NCI-H2227 treated with DMSO at 0.1 percent for 48 hours (cell line): ENCODE results near the gene IRS1.

Experiments
- DNase-seq: peaks from one replicate; lab custom pipeline; 2025; lab: John Stamatoyannopoulos, UW

Gene IRS1

DNA sequence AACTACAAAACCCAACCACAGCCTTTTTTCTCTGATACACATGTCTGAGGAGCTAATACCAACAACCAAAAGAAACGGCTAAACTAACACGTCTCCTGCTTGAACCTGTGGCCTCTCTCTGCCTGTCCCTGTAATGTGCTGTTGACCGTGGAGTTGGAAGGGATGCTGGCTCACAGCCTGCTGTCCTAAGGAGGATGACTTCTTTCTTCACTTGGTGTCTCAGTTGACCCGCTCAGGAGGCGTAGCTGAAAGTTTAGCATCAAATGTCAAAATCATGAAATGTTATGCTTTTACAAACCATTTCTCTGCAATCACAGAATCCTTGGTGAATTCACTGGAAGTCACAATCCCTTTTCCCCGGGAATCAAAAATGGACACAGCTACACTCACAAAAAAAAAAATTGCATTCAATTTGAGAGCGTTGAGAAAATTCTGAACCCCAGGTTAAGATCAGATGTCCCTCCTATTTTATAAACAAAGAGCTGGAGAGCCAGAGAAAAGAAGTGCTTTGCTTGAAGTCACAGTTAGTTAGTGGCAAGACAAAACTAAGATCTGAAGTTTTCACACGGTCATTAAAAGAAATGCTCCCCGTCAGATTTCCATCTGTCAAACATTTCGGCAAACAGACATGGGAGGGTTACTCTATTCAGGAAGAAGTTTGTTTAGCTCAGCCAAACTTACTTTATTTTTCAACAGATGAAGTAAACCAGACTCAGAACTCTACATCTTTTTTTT lies 74.3 kb downstream of the IRS1 start:
- DNase-seq: no peak

DNA sequence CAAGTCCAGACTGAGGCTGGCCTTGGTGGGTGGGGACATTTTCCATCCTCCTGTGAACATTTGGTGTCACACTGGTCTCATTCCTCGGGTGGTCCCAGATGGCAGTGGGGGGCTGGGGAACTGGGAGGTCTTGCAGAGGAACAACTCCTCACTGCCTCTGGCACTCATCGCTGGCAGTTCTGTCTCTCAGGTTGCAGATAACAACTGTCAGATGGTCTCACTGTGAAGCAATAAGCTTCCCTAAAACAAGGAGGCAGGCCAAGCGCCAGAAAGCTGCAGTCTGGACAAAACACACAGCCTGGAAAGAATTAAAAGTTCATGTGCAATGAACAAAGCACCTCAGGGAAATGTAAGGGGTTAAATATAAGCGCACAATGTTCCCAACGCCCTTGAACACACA lies 78.1 kb downstream of the IRS1 start:
- no peak for DNase-seq

GRCh38 chr2:226720948-226721347 lies 78.7 kb downstream of the IRS1 start:
- DNase-seq: no peak

DNA sequence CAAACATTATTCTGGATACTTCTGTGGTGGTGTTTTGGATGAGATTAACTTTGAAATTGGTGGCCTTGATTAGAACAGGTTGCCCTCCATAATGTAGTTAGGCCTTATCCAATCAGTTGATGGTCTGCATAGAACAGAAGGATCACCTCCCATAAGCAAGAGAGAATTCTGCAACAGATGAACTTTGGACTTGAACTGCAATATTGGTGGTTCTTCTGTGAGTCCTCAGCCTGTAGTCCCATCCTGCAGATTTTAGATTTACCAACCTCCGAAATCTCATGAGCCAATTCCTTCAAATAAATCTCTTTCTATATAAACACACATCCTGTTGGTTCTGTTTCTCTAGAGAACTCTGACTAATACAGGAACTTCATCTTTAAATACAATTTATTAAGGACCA lies 81.9 kb downstream of the IRS1 start:
- no peak for DNase-seq

DNA sequence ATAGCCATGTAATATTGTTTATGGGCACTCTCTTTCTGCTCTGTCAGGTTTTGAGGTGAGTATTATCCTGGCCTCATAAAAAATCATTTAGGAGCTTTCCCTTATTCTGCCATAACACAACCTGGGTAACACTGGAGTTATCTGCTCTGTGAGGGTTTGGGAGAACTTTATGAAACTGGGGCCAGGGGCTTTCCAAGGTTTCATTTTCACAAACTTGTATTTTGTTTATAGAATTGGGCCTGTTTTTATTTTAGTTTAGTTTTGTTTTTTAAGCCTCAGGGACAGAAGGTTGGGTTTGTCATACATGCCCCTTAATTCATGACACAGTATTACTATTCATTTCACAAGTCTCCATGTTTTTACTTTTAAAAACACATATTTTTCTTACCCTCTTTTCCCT lies 83.5 kb downstream of the IRS1 start:
- DNase-seq: no peak

DNA sequence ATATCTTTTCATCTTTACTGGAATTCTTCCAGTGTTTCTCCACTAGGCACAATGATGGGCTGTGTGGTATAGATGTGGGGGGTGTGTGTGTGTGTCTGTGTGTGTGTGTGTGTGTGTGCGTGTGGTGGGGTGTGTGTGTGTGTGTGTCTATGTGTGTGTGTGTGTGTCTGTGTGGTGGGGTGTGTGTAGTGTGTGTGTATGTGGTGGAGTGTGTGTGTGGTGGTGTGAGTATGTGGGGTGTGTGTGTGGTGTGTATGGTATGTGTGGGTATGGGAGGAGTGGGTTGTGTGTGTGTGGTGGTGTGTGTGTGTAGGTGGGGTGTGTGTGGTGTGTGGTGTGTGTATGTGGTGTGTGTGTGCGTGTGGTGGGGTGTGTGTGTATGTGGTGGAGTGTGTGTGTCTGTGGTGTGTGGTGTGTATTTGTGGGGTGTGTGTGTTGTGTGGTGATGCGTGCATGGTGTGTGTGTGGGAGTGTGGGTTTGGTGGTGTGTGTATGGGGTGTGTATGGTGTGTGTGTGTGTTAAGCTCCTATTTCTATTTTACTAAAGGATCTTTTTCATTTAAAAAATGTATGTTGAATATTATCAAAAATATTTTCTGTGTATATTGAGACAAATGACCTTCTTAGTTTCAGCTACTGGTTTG lies 84.2 kb downstream of the IRS1 start:
- no peak for DNase-seq

- DNase-seq: no peak
These were observed 86.7 kb downstream of the IRS1 start for GRCh38 chr2:226712941-226713340.

DNA sequence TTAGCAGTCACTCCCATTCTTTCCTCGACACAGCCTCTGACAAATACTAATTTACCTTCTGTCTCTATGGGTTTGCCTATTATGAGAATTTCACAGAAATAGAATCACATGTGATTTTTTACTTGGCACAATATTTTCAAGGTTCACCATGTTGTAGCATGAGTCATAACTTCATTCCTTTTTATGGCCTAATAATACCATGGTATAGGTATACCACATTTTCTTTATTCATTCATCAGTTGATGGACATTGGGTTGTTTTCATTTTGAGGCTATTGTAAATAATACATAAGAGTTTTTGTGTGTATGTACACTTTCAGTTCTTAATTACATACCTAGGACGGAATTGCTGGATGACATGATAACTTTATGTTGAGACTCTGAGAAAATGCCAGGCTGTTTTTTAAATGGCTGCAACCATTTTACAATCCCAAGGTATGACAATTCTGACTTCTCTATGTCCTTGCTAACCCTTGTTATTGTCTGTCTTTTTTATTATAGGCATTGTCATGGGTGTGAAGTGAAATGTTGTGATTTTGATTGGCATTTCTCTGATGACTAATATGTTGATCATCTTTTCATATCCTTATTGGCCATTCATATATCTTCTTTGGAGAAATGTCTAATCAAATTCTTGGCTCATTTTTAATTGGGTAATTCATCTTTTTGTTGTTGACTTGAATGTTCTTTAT lies 87.9 kb downstream of the IRS1 start:
- DNase-seq: no peak

DNA sequence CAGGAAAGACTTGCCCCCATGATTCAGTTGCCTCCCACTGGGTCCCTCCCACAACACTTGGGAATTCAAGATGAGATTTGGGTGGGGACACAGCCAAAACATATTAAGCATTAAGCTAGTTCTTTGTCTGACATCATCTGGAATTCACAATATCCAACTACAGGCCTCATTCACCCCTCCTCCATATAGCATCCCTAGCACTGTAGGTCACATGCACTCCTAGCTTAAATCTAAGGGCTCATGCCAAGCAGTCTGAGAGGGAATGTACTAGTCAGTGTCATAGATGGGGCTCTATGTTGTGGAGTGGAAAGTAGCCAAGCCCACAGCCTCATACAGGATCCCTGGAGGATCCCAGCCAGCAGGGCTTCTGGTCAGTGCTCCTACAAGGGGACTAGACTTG lies 92.1 kb downstream of the IRS1 start:
- DNase-seq: no peak

GRCh38 chr2:226705965-226706364 lies 93.7 kb downstream of the IRS1 start:
- DNase-seq: no peak

DNA sequence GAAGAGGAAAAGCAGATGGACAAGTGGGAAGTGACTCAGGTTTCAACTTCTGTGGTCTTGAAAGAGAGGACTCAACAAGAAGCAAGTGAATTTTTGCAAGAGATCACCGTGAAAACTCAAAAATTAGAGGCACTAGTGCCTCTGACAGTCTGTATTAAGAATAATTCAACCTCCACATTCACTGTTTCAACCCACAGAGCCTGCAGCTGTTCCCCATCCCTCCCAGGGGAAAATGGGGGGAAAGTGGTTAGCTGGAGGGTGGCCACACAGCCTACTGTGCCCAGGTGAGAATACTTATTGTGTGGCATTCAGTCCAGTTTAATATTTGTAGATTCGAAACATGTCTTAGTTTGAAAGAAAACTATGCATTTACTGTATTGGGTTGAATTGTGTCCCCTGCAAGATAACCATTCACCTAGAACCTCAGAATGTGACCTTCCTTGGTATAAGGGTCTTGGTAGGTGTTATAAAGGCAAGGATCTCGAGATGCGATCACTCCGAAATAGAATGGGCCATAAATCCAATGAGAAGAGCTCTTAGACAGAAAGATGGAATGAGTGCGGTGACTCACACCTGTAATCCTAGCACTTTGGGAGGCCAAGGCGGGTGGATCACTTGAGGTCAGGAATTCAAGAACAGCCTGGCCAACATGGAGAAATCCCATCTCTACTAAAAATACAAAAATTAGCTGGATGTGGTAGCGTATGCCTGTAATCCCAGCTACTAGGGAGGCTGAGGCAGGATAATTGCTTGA lies 94.3 kb downstream of the IRS1 start:
- DNase-seq: no peak

DNA sequence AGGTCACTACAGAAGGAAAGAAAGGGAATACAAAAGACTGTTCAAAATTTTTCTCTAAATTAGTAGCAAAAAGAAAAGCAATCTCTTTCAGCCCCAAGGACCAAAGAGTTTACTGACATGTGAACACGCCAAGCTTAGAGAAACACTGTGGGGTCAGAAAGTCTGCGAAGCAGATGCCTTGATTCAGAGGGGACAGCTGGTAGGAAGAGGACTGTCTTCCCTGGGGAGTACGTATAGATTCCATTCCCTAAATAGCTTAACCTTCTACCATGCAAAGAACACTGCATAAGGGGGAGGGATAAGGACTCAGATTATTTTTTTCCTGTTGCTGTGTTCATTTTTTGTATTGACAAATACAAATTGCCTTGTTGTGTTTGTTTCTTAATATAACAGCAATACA lies 96.1 kb downstream of the IRS1 start:
- no peak for DNase-seq

GRCh38 chr2:226702376-226702775 lies 97.2 kb downstream of the IRS1 start:
- no peak for DNase-seq

- DNase-seq: no peak
These were observed 98.6 kb downstream of the IRS1 start for GRCh38 chr2:226701052-226701451.

GRCh38 chr2:226699321-226699720 lies 100.3 kb downstream of the IRS1 start:
- no peak for DNase-seq

- DNase-seq: no peak
These were observed 100.9 kb downstream of the IRS1 start for GRCh38 chr2:226698671-226699070.

DNA sequence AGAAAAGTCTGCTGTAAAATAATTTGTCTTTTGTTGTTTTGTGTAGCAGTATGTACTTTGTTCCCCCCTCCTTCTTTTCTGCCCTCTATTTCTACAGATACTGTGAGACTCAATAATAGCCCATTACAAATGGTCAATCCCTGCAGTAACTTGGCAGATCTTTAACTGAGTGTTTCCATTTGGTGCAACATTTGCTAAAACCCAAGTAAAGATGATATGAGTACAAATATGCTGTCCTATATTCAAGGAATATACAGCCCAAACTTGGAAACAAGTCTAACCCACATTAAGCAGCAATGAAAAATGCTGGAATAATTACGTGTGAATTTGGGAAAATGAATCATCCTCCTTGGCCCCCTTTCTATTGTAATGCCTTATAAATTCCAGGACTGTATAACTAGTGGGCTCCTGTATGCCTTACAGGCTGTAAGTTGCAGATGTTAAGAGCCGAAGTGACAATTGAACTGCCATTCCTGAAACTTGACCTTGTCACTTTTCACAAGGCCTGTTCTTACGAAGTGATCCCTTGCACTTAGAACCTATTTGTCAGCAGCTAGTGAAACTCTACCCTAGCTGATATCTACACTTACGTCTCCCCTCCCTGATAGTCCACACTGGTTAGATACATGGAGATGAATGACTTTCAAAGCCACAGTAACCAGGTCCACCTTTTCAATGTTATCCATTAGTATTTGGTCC lies 104.9 kb downstream of the IRS1 start:
- DNase-seq: no peak

- DNase-seq: no peak
These were observed 105.5 kb downstream of the IRS1 start for GRCh38 chr2:226694149-226694548.

DNA sequence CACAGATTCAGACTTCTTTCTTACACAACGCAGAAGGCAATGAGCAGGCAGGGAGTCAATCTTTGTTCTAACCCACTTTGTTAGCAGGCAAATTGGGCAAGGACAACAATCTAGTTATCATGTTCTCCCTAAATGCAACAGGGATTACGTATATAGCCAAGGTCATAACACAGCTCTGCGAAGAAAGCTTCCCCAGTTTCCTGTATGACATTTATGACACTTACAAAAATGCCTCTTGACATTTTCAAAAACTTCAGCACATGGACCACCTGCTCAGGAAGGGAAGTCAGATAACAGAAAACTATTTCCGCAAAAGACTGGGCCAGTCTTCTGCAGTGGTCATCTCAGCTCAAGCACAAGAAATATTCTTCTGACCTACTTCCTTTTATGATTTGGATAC lies 106.1 kb downstream of the IRS1 start:
- no peak for DNase-seq

DNA sequence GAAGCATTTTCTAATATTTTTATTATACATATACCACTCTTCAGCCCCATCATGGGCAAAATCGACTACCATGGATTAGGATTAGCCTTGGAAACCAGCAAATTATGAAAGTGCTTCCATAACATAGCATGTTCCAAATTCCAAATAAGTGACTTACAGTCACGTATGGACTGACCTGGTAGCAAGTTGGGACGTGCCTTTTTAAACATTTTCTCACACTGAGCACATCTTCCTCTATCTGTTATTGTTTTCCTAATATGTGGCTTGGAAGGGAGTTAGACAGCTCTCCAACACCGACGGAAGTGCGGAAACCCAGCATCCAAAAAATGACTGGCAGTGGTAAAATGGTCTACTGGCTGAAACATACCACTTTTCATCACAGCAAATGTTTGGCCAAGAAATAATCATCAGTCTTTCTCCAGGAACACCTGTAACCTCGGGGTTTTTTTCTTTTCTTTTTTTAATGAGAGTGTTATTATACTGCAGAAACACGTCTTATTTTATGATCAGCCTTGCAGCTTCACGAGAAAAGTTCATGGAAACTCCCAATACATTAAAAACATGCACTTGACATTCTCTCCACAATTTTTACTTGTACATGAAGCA lies 107.0 kb downstream of the IRS1 start:
- no peak for DNase-seq

DNA sequence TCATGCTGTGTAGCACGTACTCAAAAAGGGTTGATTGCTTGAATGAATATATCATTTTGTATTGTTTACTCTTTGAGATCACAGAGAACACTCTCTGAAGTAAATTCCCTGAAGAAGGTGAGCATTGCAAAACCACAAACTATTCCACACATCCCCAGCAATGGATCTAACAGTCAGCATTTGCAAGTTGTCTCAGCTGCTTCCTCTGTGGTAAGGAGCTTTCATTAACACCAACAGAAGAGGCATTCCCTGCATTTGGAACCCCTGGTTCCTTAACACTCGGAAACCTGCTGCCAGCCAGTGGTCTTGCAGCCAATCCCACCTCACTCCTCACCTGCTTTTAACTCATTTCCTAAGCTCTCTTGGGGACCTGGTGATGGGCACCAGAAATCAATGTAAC lies 108.4 kb downstream of the IRS1 start:
- DNase-seq: no peak
